Measurements from ENCODE around the gene AGBL5.

The AGBL5 gene

DNA sequence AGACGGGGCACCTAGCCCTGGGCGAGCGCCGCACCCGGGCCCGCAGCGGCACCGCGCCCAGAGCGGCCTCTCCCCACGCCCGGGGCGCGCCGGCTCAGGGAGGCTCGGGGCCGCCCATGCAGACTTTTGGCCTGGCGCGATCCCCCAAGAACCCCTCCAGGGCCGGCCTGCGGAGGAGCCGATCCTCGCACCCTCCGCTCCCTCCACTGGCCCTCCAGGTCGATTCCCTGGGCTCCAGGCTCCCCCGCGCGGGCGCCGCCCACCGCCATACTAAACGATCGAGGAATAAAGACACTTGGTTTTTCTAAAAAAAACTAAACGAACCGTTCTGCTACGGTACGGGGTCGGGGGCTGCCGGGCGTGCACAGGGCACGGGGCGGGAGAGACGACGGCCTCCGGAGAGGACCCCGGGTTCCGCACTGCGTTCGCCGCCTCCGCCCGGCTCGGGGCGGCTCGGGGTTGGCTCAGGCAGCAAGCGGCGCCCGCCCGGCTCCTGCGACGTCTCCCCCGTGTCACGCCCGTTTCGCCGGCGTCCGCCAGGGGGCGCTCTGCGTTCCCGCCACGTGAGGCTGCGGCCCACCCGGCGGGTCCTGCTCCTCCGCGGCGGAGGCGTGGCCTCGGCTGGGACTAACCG lies 34.7 kb downstream of the AGBL5 start:
- TF ChIP-seq, protein P1, sequence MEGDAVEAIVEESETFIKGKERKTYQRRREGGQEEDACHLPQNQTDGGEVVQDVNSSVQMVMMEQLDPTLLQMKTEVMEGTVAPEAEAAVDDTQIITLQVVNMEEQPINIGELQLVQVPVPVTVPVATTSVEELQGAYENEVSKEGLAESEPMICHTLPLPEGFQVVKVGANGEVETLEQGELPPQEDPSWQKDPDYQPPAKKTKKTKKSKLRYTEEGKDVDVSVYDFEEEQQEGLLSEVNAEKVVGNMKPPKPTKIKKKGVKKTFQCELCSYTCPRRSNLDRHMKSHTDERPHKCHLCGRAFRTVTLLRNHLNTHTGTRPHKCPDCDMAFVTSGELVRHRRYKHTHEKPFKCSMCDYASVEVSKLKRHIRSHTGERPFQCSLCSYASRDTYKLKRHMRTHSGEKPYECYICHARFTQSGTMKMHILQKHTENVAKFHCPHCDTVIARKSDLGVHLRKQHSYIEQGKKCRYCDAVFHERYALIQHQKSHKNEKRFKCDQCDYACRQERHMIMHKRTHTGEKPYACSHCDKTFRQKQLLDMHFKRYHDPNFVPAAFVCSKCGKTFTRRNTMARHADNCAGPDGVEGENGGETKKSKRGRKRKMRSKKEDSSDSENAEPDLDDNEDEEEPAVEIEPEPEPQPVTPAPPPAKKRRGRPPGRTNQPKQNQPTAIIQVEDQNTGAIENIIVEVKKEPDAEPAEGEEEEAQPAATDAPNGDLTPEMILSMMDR (IDR thresholded peaks at IDR 0.05; ENCODE audit: low read depth, low read length, missing control alignments): peak; percentile 73
- peak; percentile 64 for DNase-seq (ENCODE audit: low read depth)
- H3K4me3 ChIP-seq (ENCODE audit: low read depth, low read length): peak overlapping the region; percentile 60

DNA sequence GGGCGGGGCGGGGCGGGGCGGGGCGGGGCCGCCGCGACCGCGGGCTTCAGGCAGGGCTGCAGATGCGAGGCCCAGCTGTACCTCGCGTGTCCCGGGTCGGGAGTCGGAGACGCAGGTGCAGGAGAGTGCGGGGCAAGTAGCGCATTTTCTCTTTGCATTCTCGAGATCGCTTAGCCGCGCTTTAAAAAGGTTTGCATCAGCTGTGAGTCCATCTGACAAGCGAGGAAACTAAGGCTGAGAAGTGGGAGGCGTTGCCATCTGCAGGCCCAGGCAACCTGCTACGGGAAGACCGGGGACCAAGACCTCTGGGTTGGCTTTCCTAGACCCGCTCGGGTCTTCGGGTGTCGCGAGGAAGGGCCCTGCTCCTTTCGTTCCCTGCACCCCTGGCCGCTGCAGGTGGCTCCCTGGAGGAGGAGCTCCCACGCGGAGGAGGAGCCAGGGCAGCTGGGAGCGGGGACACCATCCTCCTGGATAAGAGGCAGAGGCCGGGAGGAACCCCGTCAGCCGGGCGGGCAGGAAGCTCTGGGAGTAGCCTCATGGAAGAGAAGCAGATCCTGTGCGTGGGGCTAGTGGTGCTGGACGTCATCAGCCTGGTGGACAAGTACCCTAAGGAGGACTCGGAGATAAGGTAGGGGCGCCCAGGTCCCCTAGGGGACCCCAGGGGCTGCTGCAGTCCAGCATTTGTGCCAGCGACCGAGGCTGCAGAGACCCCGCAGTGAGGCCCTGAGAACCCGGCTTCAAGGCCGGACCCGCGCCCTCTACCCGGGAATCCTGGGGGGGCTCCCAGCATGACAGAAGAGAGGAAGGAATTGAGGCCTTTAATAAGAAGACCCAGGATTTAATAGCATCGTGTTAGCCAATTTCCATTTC lies 35.5 kb downstream of the AGBL5 start, which contains the start of gene KHK:
KHK (plus strand) TSS at position 49 of the 870 bp plus-strand sequence; CDS start at position 537, 488 bp downstream.
- peak within 1 kb of the TSS; percentile 60 for H3K4me3 ChIP-seq (ENCODE audit: low read depth, low read length)
- TF ChIP-seq, protein P1 (IDR thresholded peaks at IDR 0.05; ENCODE audit: low read depth, low read length, missing control alignments): no peak
- no peak for DNase-seq (ENCODE audit: low read depth)

DNA sequence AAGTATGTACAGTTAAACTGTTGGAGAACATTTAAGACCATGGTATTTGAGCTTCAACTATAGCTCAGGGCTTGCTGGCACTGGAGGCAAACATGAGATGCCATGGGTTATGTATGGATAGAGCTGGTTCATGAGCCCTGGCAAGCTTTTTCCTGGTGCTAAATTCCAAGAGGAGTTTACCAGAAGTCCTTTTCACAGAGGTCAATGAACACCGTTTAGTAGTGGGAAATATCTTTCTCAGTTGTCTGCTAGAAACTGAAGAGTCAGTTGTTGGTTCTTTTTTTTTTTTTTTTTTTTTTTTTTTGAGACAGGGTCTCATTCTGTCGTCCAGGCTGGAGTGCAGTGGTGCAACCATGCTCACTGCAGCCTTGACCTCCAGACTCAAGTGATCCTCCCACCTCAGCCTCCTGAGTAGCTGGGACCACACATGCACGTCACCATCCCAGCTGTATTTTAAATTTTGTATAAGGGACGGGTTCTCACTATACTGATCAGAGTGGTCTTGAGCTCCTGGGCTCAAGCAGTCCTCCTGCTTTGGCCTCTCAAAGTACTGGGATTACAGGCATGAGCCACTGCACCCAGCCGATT lies 36.4 kb downstream of the AGBL5 start:
- no peak for DNase-seq (ENCODE audit: low read depth)
- TF ChIP-seq, protein P1 (IDR thresholded peaks at IDR 0.05; ENCODE audit: low read depth, low read length, missing control alignments): no peak
- H3K4me3 ChIP-seq (ENCODE audit: low read depth, low read length): no peak overlapping the region

DNA sequence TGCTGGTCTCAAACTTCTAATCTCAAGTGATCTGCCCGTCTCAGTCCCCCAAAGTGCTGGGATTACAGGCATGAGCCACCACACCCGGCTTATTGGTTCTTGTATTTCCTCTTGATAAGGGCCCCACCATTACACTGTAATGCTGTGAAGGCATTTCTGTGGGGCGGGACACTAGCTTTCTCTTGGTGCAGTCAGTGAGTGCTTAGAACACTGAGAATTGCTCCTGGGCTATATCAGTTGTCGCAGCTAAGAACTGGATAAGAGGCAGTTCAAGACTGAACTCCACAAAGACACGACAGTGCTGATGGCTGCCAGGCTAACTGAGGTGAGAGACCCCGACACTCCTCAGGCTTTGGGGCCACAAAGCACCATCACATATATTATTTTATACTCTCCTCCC lies 37.2 kb downstream of the AGBL5 start:
- TF ChIP-seq, protein P1 (IDR thresholded peaks at IDR 0.05; ENCODE audit: low read depth, low read length, missing control alignments): no peak
- no peak for DNase-seq (ENCODE audit: low read depth)
- no peak overlapping the region for H3K4me3 ChIP-seq (ENCODE audit: low read depth, low read length)

DNA sequence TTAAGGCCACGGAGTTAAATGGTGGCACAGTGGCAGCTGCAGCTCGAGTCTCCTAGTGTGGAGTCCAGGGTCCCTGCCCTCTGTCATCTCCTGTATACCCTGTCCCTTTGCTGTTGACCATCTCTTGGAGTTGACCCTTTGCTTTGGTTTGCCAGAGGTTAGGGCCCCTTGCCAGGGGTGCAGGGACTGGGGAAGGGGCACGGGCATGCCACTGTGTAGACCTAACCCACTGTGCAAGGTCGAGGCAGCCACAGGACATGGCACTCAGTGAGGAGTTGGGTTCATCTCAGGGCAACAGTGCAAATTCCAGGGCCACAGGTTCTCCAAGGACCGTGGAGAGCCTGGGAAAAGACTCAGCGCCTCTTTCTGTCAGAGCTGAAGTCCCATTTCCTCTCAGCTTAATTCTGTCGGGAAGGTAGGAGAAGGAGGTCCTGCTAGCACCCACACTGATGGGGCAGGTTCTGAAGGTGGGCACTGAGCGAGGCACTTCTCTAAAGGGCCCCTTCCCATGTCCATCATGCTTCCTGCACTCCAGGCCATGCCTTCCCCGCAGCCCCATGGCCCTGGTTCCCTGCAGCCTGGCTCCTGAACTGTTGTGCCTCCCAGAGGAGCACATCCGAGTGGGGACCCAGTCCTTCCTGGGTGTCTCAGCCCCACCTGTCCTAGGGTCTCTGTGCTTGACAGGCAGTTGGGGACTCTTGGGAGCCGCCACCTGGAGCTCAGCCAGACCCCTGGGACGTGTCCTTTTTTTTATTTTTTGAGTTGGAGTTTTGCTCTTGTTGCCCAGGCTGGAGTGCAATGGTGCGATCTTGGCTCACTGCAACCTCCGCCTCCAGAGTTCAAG lies 37.9 kb downstream of the AGBL5 start:
- no peak for DNase-seq (ENCODE audit: low read depth)
- TF ChIP-seq, protein P1 (IDR thresholded peaks at IDR 0.05; ENCODE audit: low read depth, low read length, missing control alignments): no peak
- no peak overlapping the region for H3K4me3 ChIP-seq (ENCODE audit: low read depth, low read length)
